NCI-H82 treated with DMSO at 0.1 percent for 48 hours (cell line): ENCODE measurements around the gene ATP8B1.

Experiments used
- DNase-seq: peaks from one replicate; lab custom pipeline; 2025; ENCODE audit not compliant: unreplicated experiment; lab: John Stamatoyannopoulos, UW

The ATP8B1 gene

GRCh38 chr18:57630002-57630753, 172.9 kb downstream of the ATP8B1 start:
- peak; percentile 58 for DNase-seq

GRCh38 chr18:57629422-57629821, 173.7 kb downstream of the ATP8B1 start:
- DNase-seq = no peak

GRCh38 chr18:57627488-57627887, 175.6 kb downstream of the ATP8B1 start:
- DNase-seq = peak; percentile 15

GRCh38 chr18:57624988-57625387, 178.1 kb downstream of the ATP8B1 start:
- DNase-seq = no peak

GRCh38 chr18:57621246-57621604, 181.9 kb downstream of the ATP8B1 start:
- DNase-seq = no peak

GRCh38 chr18:57619876-57620275, 183.2 kb downstream of the ATP8B1 start:
- no peak for DNase-seq

GRCh38 chr18:57618910-57619309, 184.2 kb downstream of the ATP8B1 start:
- DNase-seq = no peak

GRCh38 chr18:57603871-57604270, 199.2 kb downstream of the ATP8B1 start:
- no peak for DNase-seq
